Mucosa of stomach (tissue), 1 donor: Measurements from ENCODE around the gene VRK3.

ENCODE experiments used
- H3K27me3 ChIP-seq: one replicate; pipeline ENCODE4 v1.7.0; 2013; ENCODE audit warnings: mild to moderate bottlenecking, low read length; ENCODE audit not compliant: control insufficient read depth, insufficient read depth
- H3K36me3 ChIP-seq: one replicate; pipeline ENCODE4 v1.7.0; 2013; ENCODE audit warnings: low read length; ENCODE audit not compliant: control insufficient read depth, insufficient read depth
- H3K4me1 ChIP-seq: one replicate; pipeline ENCODE4 v1.7.0; 2013; ENCODE audit warnings: mild to moderate bottlenecking, low read length; ENCODE audit not compliant: control insufficient read depth, insufficient read depth
- H3K4me3 ChIP-seq: one replicate; pipeline ENCODE4 v1.7.0; 2013; ENCODE audit warnings: low read length
- H3K9ac ChIP-seq: one replicate; pipeline ENCODE4 v1.7.0; 2013; ENCODE audit warnings: mild to moderate bottlenecking, low read length, moderate library complexity
- H3K9me3 ChIP-seq: one replicate; pipeline ENCODE4 v1.7.0; 2013; ENCODE audit warnings: mild to moderate bottlenecking, low read length, moderate library complexity; ENCODE audit not compliant: control insufficient read depth
- donor health status: Pancreatic carcinoma.

Gene VRK3

GRCh38 chr19:50024719-50025021 is 502 bp downstream of the VRK3 start:
- no peaks in the 10 kb centered on the region for H3K27me3 ChIP-seq
- H3K4me3 ChIP-seq: peak overlapping the region; percentile 34
- no peaks in the 10 kb centered on the region for H3K9me3 ChIP-seq
- H3K4me1 ChIP-seq: peaks cover 20% of the 10 kb centered on the region
- H3K9ac ChIP-seq: peak overlapping the region; percentile 89
- H3K36me3 ChIP-seq: no peaks in the 10 kb centered on the region

- Histone ChIP-seq H3K9ac (no peak overlapping the region), H3K9me3 (no peaks in the 10 kb centered on the region), H3K4me3 (no peak overlapping the region), H3K27me3 (no peaks in the 10 kb centered on the region), H3K4me1 (peaks cover 20% of the 10 kb centered on the region), H3K36me3 (no peaks in the 10 kb centered on the region)
These were observed 2.3 kb downstream of the VRK3 start for GRCh38 chr19:50022823-50023222.

GRCh38 chr19:50020481-50020880 is 4.7 kb downstream of the VRK3 start:
- Histone ChIP-seq H3K4me3 (no peak overlapping the region), H3K4me1 (peaks cover 11% of the 10 kb centered on the region), H3K27me3 (no peaks in the 10 kb centered on the region), H3K36me3 (peaks cover 4% of the 10 kb centered on the region), H3K9ac (no peak overlapping the region), H3K9me3 (no peaks in the 10 kb centered on the region)

- Histone ChIP-seq H3K4me3 (no peak overlapping the region), H3K27me3 (no peaks in the 10 kb centered on the region), H3K9me3 (no peaks in the 10 kb centered on the region), H3K36me3 (peaks cover 8% of the 10 kb centered on the region), H3K4me1 (peaks cover 3% of the 10 kb centered on the region), H3K9ac (no peak overlapping the region)
These were observed 8.9 kb downstream of the VRK3 start for GRCh38 chr19:50016225-50016807.

GRCh38 chr19:50008532-50008931 is 16.6 kb downstream of the VRK3 start:
- Histone ChIP-seq H3K9ac (no peak overlapping the region), H3K4me3 (no peak overlapping the region), H3K27me3 (no peaks in the 10 kb centered on the region), H3K36me3 (peaks cover 14% of the 10 kb centered on the region), H3K9me3 (no peaks in the 10 kb centered on the region), H3K4me1 (peaks cover 8% of the 10 kb centered on the region)

- H3K27me3 ChIP-seq: no peaks in the 10 kb centered on the region
- H3K9me3 ChIP-seq: no peaks in the 10 kb centered on the region
- peaks cover 8% of the 10 kb centered on the region for H3K4me1 ChIP-seq
- H3K9ac ChIP-seq: no peak overlapping the region
- H3K36me3 ChIP-seq: peaks cover 11% of the 10 kb centered on the region
- H3K4me3 ChIP-seq: no peak overlapping the region
These were observed 17.2 kb downstream of the VRK3 start for GRCh38 chr19:50007947-50008346.

GRCh38 chr19:50007170-50007569 is 18.0 kb downstream of the VRK3 start:
- Histone ChIP-seq H3K36me3 (peaks cover 11% of the 10 kb centered on the region), H3K9ac (no peak overlapping the region), H3K27me3 (no peaks in the 10 kb centered on the region), H3K4me1 (peaks cover 8% of the 10 kb centered on the region), H3K4me3 (no peak overlapping the region), H3K9me3 (no peaks in the 10 kb centered on the region)

GRCh38 chr19:50005428-50005827 is 19.7 kb downstream of the VRK3 start:
- no peaks in the 10 kb centered on the region for H3K9me3 ChIP-seq
- no peak overlapping the region for H3K9ac ChIP-seq
- no peaks in the 10 kb centered on the region for H3K27me3 ChIP-seq
- no peak overlapping the region for H3K4me3 ChIP-seq
- H3K4me1 ChIP-seq: peaks cover 8% of the 10 kb centered on the region
- H3K36me3 ChIP-seq: peaks cover 12% of the 10 kb centered on the region

- no peak overlapping the region for H3K9ac ChIP-seq
- no peaks in the 10 kb centered on the region for H3K9me3 ChIP-seq
- no peaks in the 10 kb centered on the region for H3K27me3 ChIP-seq
- peaks cover 16% of the 10 kb centered on the region for H3K36me3 ChIP-seq
- no peak overlapping the region for H3K4me3 ChIP-seq
- H3K4me1 ChIP-seq: peaks cover 8% of the 10 kb centered on the region
These were observed 21.3 kb downstream of the VRK3 start for GRCh38 chr19:50003810-50004419.

- H3K9ac ChIP-seq: no peak overlapping the region
- H3K36me3 ChIP-seq: peaks cover 11% of the 10 kb centered on the region
- peaks cover 8% of the 10 kb centered on the region for H3K4me1 ChIP-seq
- H3K4me3 ChIP-seq: no peak overlapping the region
- no peaks in the 10 kb centered on the region for H3K27me3 ChIP-seq
- no peaks in the 10 kb centered on the region for H3K9me3 ChIP-seq
These were observed 21.9 kb downstream of the VRK3 start for GRCh38 chr19:50003254-50003788.

- Histone ChIP-seq H3K9me3 (no peaks in the 10 kb centered on the region), H3K4me1 (peaks cover 8% of the 10 kb centered on the region), H3K27me3 (no peaks in the 10 kb centered on the region), H3K36me3 (peaks cover 10% of the 10 kb centered on the region), H3K4me3 (no peak overlapping the region), H3K9ac (no peak overlapping the region)
These were observed 22.7 kb downstream of the VRK3 start for GRCh38 chr19:50002386-50002960.

GRCh38 chr19:50001775-50002174 is 23.4 kb downstream of the VRK3 start:
- Histone ChIP-seq H3K4me1 (peaks cover 8% of the 10 kb centered on the region), H3K9me3 (no peaks in the 10 kb centered on the region), H3K36me3 (peaks cover 5% of the 10 kb centered on the region), H3K27me3 (no peaks in the 10 kb centered on the region), H3K9ac (no peak overlapping the region), H3K4me3 (no peak overlapping the region)
